ENCODE results near the gene DSG4. TPM values are rescaled to one million over a fixed set of nuclear protein-coding genes. Genes with fewer than 3 reads are reported as not detected.

The DSG4 gene
- total and polyA plus RNA-seq, 9 of the 15 experiments (the other 6 are each of a cell fraction or from before 2014, with no cell fraction given), result not detected

GRCh38 chr18:31424383-31424988 is 47.9 kb downstream of the DSG4 start (continued):
- peak in 1 of 2 experiments; percentile 30; a peak in 1 of 4 replicates for TF ChIP-seq RCOR1 (IDR thresholded peaks at IDR 0.05; ENCODE audit: borderline replicate concordance in 1 of 2, low read depth in 2 of 2, low read length in 2 of 2)
- no peak for TF ChIP-seq KHSRP (IDR thresholded peaks at IDR 0.05)
- TF ChIP-seq ZNF41 (CRISPR knock-in tag; conservative IDR thresholded peaks at IDR 0.05), result no peak
- no peak for TF ChIP-seq ZNF146 (CRISPR knock-in tag; IDR thresholded peaks at IDR 0.05; ENCODE audit: unreplicated experiment)
- TF ChIP-seq SFPQ (IDR thresholded peaks at IDR 0.05; ENCODE audit: low read depth, low read length), result no peak
- TF ChIP-seq ZNF239 (CRISPR knock-in tag; IDR thresholded peaks at IDR 0.05), result no peak
- TF ChIP-seq SIN3A (IDR thresholded peaks at IDR 0.05; ENCODE audit: borderline replicate concordance in 2 of 2, control insufficient read depth in 1 of 2, low read depth in 2 of 2, low read length in 2 of 2), result no peak
- peak; percentile 82 to 89 for TF ChIP-seq RAD21 (CRISPR knock-in tag; conservative IDR thresholded peaks at IDR 0.05 in 1 of 2, IDR thresholded peaks at IDR 0.05 in 1 of 2)
- TF ChIP-seq CREBBP (IDR thresholded peaks at IDR 0.05; ENCODE audit: low read depth, low read length), result no peak
- TF ChIP-seq, protein P1, sequence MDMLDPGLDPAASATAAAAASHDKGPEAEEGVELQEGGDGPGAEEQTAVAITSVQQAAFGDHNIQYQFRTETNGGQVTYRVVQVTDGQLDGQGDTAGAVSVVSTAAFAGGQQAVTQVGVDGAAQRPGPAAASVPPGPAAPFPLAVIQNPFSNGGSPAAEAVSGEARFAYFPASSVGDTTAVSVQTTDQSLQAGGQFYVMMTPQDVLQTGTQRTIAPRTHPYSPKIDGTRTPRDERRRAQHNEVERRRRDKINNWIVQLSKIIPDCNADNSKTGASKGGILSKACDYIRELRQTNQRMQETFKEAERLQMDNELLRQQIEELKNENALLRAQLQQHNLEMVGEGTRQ (CRISPR knock-in tag; IDR thresholded peaks at IDR 0.05), result no peak
- TF ChIP-seq, protein P2, sequence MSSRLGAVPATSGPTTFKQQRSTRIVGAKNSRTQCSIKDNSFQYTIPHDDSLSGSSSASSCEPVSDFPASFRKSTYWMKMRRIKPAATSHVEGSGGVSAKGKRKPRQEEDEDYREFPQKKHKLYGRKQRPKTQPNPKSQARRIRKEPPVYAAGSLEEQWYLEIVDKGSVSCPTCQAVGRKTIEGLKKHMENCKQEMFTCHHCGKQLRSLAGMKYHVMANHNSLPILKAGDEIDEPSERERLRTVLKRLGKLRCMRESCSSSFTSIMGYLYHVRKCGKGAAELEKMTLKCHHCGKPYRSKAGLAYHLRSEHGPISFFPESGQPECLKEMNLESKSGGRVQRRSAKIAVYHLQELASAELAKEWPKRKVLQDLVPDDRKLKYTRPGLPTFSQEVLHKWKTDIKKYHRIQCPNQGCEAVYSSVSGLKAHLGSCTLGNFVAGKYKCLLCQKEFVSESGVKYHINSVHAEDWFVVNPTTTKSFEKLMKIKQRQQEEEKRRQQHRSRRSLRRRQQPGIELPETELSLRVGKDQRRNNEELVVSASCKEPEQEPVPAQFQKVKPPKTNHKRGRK (tag; IDR thresholded peaks at IDR 0.05), result no peak
- no peak for TF ChIP-seq JUNB (CRISPR knock-in tag; conservative IDR thresholded peaks at IDR 0.05)
- 0 out of 2 replicates have a peak, but pooled peaks have one; percentile 10 for TF ChIP-seq MYC (IDR thresholded peaks at IDR 0.05; ENCODE audit: low read depth, low read length)
- no peak for TF ChIP-seq MYC (CRISPR knock-in tag; IDR thresholded peaks at IDR 0.05; ENCODE audit: borderline replicate concordance, low read depth)
- peak; percentile 70 for TF ChIP-seq C11orf30 (IDR thresholded peaks at IDR 0.05; ENCODE audit: low read depth)
- TF ChIP-seq TBL1XR1 (IDR thresholded peaks at IDR 0.05; ENCODE audit: low read length in 2 of 2), result peak in 1 of 2 experiments; percentile 47; a peak in 1 of 4 replicates
- no peak for TF ChIP-seq TCF7L2 (IDR thresholded peaks at IDR 0.05; ENCODE audit: low read depth, low read length)
- peak; percentile 20; the same call in 1 of the 2 replicates for TF ChIP-seq STAG1 (CRISPR knock-in tag; IDR thresholded peaks at IDR 0.05; ENCODE audit: borderline replicate concordance)
- TF ChIP-seq MAFF (IDR thresholded peaks at IDR 0.05; ENCODE audit: low read length), result peak; percentile 24; the same call in 1 of the 2 replicates
- TF ChIP-seq BDP1 (IDR thresholded peaks at IDR 0.05; ENCODE audit: insufficient read depth, insufficient read length), result no peak
- no peak for TF ChIP-seq LARP7 (IDR thresholded peaks at IDR 0.05)
- no peak for TF ChIP-seq ZNF282 (CRISPR knock-in tag; IDR thresholded peaks at IDR 0.05)
- no peak for TF ChIP-seq ZFX (CRISPR knock-in tag; IDR thresholded peaks at IDR 0.05)

Measured in K562 (cell line).